Esophagus (tissue), 2 donors: ENCODE results near the gene CEP131. TPM values are rescaled to one million over a fixed set of nuclear protein-coding genes. Genes with fewer than 3 reads are reported as not detected.

Experiments used
- H3K27ac ChIP-seq, 2 donors: one replicate each; pipeline ENCODE4 v1.5.1; 2013; ENCODE audit warnings: low read depth in 2 of 2, mild to moderate bottlenecking in 2 of 2, inconsistent platforms in 1 of 2, low read length in 1 of 2, moderate library complexity in 1 of 2
- H3K27me3 ChIP-seq, 2 donors: one replicate each; pipeline ENCODE4 v1.6.1; 2013; ENCODE audit warnings: low read length in 2 of 2, control low read depth in 1 of 2, mild to moderate bottlenecking in 1 of 2; ENCODE audit not compliant: insufficient read depth in 2 of 2, control insufficient read depth in 1 of 2
- H3K36me3 ChIP-seq, 2 donors: one replicate each; pipeline ENCODE4 v1.6.1; 2013; ENCODE audit warnings: low read length in 1 of 2; ENCODE audit not compliant: control insufficient read depth in 2 of 2, insufficient read depth in 2 of 2
- H3K4me1 ChIP-seq, 2 donors: one replicate each; pipeline ENCODE4 v1.6.1; 2013; ENCODE audit warnings: low read length in 1 of 2; ENCODE audit not compliant: control insufficient read depth in 2 of 2, insufficient read depth in 2 of 2
- H3K4me3 ChIP-seq, 2 donors: one replicate each; pipeline ENCODE4 v1.5.1; 2013; ENCODE audit warnings: low read length in 2 of 2, mild to moderate bottlenecking in 2 of 2, low read depth in 1 of 2, moderate library complexity in 1 of 2
- H3K9me3 ChIP-seq, 2 donors: one replicate each; pipeline ENCODE4 v1.6.1; 2013; ENCODE audit warnings: mild to moderate bottlenecking in 2 of 2, low read depth in 1 of 2, low read length in 1 of 2, moderate library complexity in 1 of 2; ENCODE audit not compliant: control insufficient read depth in 2 of 2, insufficient read depth in 1 of 2
- WGBS, 2 donors: extraction: QIAGEN DNeasy Blood & Tissue Kit; methylation state at CpG; one replicate each; pipeline ENCODE4 v1.1.7; 2013; 5-methylcytosine and 5-hydroxymethylcytosine counted together
- polyA plus RNA-seq, 2 donors: library from polyadenylated mRNA; stranded (reverse); fragments of 200-250 nt; gene quantifications; one replicate each; pipeline ENCODE4 v1.2.3, GENCODE V29; 2013
- donor health status: healthy with polysubstance abuse.
- donor health status: Bipolar disorder and iron deficiency.

The CEP131 gene
- polyA plus RNA-seq, 2 donors: 5.2 to 8.7 TPM

- Histone ChIP-seq H3K4me3 (no peak overlapping the region), H3K4me1 (peaks cover 0 to 12% of the 10 kb centered on the region in 2 donors), H3K27me3 (no peaks in the 10 kb centered on the region), H3K9me3 (peaks cover 0 to 9% of the 10 kb centered on the region in 2 donors), H3K36me3 (no peaks in the 10 kb centered on the region), H3K27ac (no peak overlapping the region)
- WGBS, 2 donors: 33 to 41% methylated on average over 25 of the region's 25 CpGs
Measured at GRCh38 chr17:81142301-81143199, 80.2 kb downstream of the CEP131 start.

GRCh38 chr17:81140695-81141094, 82.1 kb downstream of the CEP131 start:
- WGBS, 2 donors: 94% methylated on average over 28 to 37 of the region's 37 CpGs
- no peak overlapping the region for H3K4me3 ChIP-seq
- H3K4me1 ChIP-seq: peaks cover 0 to 12% of the 10 kb centered on the region in 2 donors
- no peak overlapping the region for H3K27ac ChIP-seq
- peaks cover 0 to 10% of the 10 kb centered on the region in 2 donors for H3K9me3 ChIP-seq
- no peaks in the 10 kb centered on the region for H3K27me3 ChIP-seq
- no peaks in the 10 kb centered on the region for H3K36me3 ChIP-seq

- Histone ChIP-seq H3K27ac (no peak overlapping the region), H3K9me3 (peaks cover 0 to 10% of the 10 kb centered on the region in 2 donors), H3K27me3 (no peaks in the 10 kb centered on the region), H3K4me1 (peaks cover 0 to 12% of the 10 kb centered on the region in 2 donors), H3K4me3 (no peak overlapping the region), H3K36me3 (no peaks in the 10 kb centered on the region)
- 57 to 60% methylated on average over 8 of the region's 8 CpGs for WGBS, 2 donors
Measured at GRCh38 chr17:81140018-81140417, 82.7 kb downstream of the CEP131 start.

Other genes starting within 250 kb of the CEP131 start
- 10 to 100 TPM; 21.5 to 26.7 TPM for gene CHMP6, start 231.1 kb downstream of the CEP131 start, polyA plus RNA-seq
- 100 to 1,000 TPM in 1 of 2 donors, 10 to 100 TPM in 1; 91.2 to 107 TPM for gene BAIAP2, start 187.8 kb downstream of the CEP131 start, polyA plus RNA-seq
- gene PVALEF, start 57.5 kb downstream of the CEP131 start, polyA plus RNA-seq: not detected
- 1 to 10 TPM; 1.1 to 1.2 TPM for gene AATK, start 56.7 kb downstream of the CEP131 start, polyA plus RNA-seq
- 10 to 100 TPM; 21.6 to 40.3 TPM for gene TEPSIN, start 16.1 kb upstream of the CEP131 start, polyA plus RNA-seq
- gene NDUFAF8, start 16.4 kb upstream of the CEP131 start, polyA plus RNA-seq: 10 to 100 TPM; 34.0 to 37.1 TPM
- gene SLC38A10, start 72.3 kb upstream of the CEP131 start, polyA plus RNA-seq: 10 to 100 TPM; 22.9 to 40.5 TPM
- gene BAHCC1, start 172.5 kb upstream of the CEP131 start, polyA plus RNA-seq: 1 to 10 TPM; 3.0 to 9.1 TPM